HG03280 (cell line): Measurements from ENCODE around the gene COL2A1.

Source experiments
- ATAC-seq: cut with Tn5 transposase; IDR thresholded peaks from one replicate; pipeline ENCODE4 v1.9.1; 2021; ENCODE audit warnings: mild to moderate bottlenecking, moderate library complexity; ENCODE audit not compliant: unreplicated experiment

Gene COL2A1

DNA sequence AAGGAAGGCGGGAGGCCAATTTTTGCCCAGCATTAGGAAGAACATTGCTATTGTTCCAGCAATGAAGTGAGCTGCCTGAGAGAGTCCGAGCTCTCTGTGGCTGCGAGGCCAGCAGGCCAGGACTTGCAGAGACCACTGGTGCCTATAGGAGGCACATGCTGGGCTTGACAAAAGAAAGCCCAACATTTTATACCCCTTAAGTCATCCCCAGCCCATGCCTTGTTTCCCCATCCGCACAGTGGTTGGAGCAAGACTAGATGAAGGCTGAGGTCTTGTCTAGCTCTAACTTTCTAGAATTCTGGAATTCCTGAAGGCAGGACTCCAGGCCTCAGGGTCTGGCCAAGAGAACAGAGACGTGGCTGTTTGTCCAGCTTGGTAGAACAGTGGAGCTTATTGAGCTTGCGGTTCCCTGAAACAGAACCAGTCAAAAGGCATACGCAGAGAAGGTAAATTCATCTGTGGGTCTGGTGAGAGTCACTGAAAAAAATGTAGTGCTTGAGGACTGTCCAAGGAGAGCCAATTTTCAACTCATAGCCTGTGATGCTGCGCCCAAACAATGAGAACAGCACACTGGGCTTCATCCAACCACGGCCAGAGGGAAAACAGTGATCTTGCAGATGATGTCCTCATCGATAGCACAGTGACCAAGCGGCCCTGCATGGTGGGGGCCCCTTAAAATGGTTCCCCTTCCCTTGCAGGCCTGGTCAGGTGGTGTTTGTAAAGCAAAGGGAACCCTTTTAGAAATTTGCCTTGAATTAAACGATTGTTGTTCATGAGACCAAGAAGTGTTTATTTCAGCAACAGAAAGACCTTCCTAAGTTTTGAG, 27.1 kb upstream of the COL2A1 start:
- ATAC-seq, result no peak

DNA sequence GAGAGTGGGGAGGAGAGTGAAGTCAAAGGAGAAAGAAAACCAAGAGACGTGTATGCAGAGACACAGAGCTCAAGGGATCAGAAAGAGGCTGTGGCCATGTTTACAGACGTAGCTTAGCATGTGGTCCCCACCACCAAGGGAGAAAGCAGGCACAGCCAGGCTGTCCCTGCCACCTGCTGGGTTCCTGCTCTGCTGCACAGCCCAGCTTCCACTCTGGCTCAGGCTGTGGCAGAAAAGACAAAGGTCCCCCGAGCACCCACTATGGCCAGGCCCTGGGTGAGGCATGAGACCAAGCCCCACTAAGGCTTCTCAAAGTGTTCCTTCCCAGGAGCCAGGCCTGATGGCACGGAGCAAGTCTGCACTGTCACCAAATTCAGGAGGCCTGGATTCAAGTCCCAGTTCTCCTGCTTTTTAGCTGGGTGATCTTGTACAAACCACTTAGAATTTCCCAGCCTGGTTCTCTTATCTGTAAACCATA, 25.9 kb upstream of the COL2A1 start:
- ATAC-seq, result no peak

DNA sequence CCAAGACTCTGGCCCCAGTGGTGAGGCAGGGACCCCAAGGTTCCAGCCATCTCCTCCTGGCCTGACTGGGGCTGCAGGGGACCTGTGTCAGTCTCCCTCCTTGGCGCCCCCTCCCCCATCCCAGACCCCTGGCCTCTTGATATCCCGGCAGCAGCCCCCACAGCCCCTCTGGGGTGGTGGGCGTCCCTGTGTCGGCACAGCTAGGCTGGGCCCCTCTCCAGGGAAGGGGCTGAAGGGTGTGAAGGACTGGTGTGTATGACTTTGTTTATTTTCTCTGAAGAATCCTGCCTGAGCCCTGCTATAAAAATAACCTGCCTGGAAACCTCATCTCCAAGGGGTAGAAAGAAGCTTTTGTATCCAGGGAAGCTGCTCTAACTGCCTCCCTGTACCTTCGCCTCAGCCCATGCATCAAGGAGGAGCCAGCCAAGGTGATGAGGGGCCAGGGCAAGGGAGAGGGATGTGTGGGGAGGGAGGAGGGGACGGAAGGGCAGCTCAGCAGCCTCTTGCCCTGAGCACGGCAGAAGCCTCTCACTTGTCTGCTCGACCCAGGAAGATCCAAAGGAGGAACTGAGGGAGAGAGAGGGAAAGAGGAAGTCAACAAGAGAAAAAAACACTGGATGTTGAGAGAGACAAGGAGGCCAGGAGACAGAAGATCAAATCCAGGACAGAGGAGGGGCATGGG, 25.4 kb upstream of the COL2A1 start:
- ATAC-seq, result no peak

DNA sequence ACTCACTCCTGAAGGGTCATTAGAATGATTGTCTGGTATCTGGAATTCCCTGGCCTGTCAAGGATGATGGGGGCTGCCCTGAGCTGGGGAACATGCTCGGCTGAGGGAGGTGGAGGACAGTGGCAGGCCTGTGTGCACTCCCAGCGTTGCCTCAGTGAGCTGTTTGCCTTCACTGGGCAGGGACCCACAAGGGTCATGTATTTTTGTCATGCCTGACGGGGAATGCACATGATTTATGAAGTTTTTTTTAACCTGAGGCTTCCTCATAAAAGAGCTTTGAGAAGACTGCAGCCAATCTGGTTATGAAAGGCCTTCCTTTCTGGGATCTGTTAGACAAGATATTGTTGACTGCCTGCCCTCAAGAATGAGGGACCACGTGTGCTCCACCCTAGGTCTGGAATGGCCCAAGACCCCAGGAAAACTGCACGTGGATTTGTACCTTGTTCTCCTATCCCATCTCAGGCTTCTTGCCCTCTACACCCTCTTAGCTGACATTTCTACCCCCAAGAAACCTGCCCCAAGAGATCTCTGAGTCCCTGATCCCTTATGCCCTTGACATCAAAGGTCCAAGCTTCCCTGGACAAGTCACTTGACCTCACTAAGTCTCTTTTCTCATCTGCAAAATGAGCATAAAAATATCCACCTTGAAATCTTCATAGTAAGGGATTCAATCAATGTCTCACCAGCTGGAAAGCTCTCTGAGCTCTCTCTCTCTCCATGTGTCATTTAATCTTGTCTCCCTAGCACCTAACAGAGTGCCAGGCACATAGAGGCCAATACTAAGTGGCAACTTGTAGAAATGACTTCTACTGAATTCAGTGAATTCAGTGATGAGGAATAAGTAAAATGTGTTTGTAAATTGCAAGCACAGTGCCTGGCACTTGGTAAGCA, 24.5 kb upstream of the COL2A1 start:
- ATAC-seq, result no peak

GRCh38 chr12:48027183-48028002, 23.1 kb upstream of the COL2A1 start:
- ATAC-seq, result no peak

- no peak for ATAC-seq
These were observed 22.0 kb upstream of the COL2A1 start for GRCh38 chr12:48026060-48026827.

- no peak for ATAC-seq
These were observed 21.0 kb upstream of the COL2A1 start for GRCh38 chr12:48025281-48025680.

- ATAC-seq, result no peak
These were observed 20.5 kb upstream of the COL2A1 start for GRCh38 chr12:48024735-48025134.

GRCh38 chr12:48023386-48023785, 19.1 kb upstream of the COL2A1 start:
- no peak for ATAC-seq

DNA sequence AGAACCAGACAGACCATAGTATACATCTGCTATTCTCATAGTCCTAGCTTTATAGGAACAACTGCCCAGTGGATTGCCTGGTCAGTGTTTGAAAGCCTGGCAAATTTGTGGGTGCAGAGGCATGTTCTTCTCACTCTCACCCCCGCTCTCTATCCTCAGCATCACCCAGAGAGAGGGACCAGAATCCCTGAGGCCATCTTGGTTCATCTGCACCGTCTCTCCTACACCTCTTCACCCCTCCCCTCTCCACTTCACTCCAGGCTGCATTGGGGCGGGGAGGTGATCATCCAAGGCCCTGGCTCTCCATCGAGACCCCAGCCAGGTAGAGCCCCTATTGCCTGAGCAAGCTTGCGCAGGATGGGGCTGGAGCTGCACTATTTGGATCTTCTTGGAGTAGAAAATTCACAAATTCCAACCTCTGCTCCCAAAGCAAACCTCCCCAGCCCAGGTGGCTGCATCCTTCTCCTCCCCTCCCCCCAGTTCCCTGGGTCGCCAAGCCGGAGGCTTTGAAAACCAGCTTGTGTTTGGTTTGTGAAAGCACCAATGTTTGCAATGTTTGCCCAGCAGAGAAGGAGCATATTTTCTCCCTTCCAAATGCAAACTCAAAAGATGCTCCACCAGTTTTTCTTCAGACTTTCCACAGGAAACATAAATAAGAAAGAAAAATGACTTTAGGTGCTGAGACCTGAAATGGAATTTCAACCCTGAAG, 18.6 kb upstream of the COL2A1 start:
- no peak for ATAC-seq

- ATAC-seq, result no peak
These were observed 17.9 kb upstream of the COL2A1 start for GRCh38 chr12:48022180-48022521.

DNA sequence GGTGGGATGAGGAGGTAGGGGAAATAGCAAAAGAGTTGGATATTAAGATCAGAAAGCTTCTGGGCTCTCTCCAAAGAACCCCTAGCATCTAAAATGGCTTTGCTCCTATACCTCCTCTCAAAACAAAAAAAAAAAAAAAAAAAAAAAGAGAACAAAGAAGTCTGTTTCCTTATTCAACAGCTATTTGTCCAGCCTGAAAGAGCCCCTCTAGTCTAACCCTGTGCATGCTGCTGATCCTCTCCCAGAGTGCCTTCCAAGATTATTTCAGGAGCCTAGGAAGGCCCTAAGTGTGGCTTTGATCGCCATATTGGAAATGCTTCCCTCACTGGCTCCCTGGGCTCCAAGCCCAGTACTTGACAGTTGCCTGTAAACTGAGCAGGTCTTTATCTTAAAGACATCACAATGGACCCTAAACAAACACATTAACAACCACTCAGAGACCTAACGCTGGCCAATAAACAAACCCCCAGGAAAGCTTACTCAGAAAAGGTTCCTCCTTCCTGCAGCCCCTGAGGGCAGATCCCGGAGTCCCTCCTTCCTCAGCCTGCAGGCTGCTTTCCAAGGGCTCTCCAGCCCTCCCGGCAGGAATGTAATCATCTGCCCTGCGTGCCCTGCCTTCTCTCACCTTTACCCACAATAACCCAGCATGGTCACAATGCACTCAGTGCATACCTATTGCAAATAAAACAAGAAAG, 17.4 kb upstream of the COL2A1 start:
- no peak for ATAC-seq

DNA sequence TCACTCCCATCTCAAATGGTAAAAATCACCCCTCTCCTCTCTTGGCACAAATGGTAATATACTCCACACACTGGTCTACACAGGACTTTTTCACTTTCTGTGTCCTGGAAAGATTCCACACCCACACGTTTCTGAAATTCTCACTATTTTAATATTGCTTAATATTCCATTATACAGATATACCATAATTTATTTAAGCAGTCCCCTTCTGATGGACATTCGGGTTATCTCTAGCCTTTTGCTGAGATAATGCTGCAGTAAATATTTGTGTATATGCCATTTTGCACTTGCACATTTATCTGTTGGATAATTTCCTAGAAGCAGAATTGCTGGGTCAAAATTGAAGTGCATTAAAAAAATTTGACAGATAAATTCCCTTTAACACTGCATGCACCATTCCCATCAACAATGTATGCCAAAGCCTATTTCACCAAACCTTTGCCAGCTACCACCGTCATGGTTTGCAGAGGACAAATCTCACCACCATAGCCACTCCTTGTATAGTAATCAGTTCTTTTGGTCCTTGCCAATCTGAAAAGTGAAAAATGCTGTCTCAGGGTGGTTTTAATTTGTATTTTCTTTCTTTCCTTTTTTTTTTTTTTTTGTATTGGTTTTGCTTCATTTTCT, 15.5 kb upstream of the COL2A1 start:
- no peak for ATAC-seq

DNA sequence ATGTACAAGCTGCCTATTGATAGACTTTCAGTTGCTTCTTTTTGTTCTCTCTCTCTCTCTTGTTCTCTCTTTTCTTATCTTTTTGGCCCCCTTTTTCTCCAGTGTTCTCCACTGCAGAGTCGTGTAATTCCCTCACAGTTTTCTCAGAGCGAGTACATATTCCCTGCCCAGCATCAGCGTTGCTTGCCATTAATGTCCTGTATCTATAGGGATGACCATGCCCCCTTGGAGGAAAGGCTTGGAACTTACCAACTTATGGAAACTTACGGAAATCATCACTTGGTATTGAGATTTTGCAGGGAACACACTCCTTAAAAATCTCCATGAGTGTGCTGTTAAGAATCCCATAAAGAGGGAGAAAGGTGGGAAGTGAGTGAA, 14.3 kb upstream of the COL2A1 start:
- no peak for ATAC-seq

- ATAC-seq, result no peak
These were observed 13.8 kb upstream of the COL2A1 start for GRCh38 chr12:48017921-48018617.

DNA sequence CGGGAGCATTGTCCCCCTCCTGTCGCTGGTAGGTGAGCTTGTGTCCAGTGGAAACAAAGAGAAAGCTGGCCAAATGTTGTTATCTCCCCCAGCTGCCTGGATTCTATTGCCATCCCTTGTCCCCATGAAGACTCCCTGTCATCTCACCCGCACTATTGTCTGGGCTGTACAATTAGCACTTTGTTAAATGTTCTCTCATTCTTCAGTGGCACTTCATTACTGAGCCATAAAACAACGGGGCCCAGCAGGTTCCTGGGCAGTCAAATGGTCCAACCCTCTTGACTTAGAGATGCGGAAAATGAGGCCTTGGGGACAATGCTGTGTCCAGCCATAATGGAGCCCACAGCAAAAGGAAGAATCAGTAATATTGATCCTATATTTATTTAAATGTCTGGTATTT, 13.2 kb upstream of the COL2A1 start:
- no peak for ATAC-seq

DNA sequence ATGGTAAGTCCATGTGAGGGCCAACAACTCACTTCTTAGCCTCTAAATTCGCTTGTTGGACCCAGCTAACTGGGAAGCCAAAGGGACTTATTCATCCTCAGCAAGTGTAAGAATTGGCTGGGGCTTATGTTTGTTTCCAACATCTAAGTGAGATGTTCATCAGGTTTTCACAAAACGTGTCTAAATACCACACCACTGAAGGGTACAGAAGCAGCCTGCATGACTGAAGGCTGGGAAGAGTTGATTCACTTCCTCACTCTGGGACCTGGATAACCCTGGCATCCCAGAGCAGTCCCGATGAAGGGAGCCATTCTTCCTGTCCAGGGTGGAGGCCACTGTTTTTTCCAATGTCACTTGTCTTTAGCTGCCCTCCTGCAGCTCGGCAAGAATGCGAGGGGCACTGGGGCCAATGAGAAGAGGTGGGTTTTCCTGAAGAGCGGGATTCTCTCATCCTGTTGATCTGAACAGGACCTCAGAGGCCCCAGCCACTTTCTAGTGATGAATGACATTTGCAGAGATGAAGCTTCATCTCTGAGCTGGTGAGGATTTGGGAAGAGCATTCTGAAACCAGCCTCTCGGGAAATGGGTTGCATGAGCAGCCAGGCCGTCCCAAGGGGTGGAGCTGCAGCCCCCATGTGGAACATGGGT, 12.2 kb upstream of the COL2A1 start:
- no peak for ATAC-seq
